Breast epithelium (tissue), 3 donors: ENCODE results near the gene DDX10.

Experiments used
- CTCF ChIP-seq, 3 donors: fragments of 450-650 bp; IDR thresholded peaks; one replicate each; pipeline ENCODE4 v1.5.1; 2016 to 2017; ENCODE audit warnings: antibody characterized with exemption in 3 of 3, mild to moderate bottlenecking in 3 of 3, moderate library complexity in 3 of 3
- POLR2A ChIP-seq: fragments of 450-650 bp; IDR thresholded peaks from one replicate; pipeline ENCODE4 v1.6.1; 2016; ENCODE audit warnings: antibody characterized with exemption, mild to moderate bottlenecking, moderate library complexity

DNA sequence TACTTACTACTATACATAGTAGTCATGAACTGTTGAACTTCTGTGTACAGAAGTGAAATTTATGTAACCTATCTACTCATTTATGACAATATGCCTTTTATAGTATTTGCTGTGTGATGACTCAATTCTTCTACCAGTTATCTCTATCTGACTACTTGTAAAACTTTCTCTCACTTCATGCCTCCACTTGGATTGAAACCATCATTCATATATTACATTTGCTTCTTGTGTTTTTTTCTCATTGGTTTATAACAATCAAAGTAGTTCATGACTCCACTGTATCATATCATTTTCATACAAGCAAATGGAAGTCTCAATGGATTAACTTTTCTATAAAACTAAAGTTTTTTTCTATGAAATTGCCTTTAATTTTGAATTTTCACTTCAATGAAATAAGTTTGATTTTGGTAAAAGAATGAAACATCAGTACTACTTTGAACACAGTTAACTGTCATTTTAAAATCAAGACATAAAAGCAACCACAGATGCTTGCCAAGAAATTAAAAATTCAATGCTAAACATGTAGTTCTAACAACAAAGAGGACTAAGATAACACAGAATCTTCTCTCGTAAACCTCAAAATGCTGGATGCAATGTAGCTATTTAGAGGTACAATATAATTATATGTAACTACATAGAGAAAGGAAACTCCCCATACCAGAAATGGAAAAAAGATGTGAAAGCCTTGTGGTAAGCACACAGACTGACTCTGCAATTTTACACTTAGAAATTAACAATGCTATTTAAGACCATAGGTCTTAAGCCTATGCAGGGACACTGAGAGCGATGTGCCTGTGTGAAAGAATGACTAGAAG lies 43.7 kb upstream of the DDX10 start:
- TF ChIP-seq POLR2A (no peak), CTCF (IDR thresholded peaks at IDR 0.05) (no peak)
